Fibroblast of gingiva (primary cell): Measurements from ENCODE around the gene FAM43B.

Source experiments
- DNase-seq: peaks from one replicate; pipeline ENCODE4 v3.0.0-alpha.2; 2011; ENCODE audit warnings: low read depth

FAM43B gene

DNA sequence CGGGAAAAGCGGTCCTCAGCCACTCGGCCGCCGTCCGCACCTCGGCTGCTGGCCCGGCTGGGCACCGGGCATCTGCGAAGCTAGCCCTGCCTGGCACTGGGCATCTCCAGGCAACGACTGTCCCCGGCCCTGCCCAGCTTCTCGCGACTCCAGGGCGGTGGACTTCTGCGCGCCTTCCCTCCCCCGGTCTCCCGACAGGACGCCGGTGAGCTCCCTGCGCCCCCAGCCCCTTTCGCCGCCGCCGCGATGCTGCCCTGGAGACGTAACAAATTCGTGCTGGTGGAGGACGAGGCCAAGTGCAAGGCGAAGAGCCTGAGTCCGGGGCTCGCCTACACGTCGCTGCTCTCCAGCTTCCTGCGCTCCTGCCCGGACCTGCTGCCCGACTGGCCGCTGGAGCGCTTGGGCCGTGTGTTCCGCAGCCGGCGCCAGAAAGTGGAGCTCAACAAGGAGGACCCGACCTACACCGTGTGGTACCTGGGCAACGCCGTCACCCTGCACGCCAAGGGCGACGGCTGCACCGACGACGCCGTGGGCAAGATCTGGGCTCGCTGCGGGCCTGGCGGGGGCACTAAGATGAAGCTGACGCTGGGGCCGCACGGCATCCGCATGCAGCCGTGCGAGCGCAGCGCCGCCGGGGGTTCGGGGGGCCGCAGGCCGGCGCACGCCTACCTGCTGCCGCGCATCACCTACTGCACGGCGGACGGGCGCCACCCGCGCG lies 514 bp downstream of the FAM43B start:
- DNase-seq = no peak

DNA sequence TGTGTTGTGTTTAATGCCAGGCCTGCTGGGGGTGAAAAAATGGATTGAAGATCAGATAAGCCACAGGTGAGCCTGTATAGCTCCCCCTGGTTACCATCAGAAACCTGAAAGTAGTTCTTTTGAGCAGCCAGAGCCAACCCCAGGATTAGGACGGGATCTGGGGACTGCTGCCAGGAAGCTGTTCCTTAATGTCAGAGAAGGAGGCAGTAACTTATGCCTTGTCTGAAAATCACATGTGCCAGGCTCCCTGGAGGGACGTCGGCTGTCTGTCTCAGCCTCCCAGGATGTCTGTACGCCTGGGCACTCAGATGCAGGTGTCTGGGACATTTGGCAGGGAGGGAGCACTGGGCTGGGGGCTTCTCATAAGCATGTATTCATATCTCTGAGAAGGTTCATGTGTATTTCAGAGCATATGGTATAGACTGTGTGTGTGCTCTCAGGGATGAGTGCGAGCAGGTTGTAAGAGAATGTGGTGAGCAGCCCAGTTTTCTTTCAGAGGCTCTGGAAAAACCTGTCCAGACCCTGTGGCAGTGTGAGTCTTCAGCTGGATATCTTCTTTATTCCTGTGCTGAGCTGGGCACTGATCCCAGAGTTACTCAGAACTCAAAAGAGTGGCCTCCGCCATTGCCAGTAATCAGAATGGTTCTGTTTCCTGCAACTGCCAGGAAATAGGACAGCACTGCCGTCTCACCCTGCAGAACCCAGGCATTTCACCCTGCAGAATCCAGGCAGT lies 2.8 kb downstream of the FAM43B start:
- DNase-seq = no peak

DNA sequence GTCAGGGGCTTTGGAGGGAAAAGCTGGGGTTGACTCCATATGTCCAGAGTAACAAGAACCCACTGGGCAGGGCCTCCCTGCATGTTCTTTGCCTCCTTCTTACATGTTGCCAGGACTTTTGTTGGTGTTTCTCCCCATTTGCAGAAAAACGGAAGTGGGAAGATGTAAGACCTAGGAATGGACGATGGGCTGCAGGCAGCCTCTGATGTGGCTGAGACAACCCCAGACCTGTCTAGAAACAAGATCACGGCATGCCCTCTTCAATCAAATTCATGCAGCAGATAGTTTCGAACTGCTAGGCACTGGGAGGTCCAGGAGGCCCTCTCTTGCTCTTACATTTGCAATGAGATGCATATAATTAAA lies 3.4 kb downstream of the FAM43B start:
- no peak for DNase-seq

DNA sequence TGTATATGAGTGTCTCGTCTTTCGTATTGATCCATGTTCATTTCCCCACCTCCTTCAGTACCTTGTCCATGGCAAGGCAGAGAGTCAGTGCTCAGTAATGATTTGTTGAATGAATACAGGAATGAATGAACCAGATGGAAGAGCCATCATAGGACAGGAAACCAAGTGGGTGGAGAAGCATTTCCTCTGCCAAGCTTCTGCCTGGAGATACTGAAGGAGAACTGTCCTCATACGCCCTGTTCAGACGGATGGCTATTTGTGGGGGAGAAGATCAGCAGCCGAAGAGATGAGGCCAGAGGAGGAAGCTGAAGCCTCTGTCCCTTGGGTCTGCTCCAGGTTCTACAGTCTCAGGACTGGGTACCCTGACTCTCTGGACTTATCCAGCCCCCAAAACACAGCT lies 5.8 kb downstream of the FAM43B start:
- DNase-seq = no peak

DNA sequence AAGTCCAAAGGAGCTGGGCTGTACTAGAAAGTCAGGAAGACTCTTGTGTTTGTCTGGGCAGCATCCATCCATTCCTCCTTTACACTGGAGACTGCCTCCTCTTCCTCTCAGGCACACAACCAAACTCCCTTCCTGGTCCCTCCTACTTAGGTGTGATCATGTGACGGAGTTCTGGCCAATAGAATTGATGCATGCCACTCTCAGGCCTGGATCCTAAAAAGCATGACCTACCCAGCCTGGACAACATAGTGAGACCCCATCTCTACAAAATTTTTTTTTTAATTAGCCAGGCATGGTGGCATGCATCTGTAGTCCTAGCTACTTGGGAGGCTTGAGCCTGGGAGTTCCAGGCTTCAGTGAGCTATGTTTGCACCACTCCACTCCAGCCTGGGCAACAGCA lies 8.6 kb downstream of the FAM43B start:
- no peak for DNase-seq

DNA sequence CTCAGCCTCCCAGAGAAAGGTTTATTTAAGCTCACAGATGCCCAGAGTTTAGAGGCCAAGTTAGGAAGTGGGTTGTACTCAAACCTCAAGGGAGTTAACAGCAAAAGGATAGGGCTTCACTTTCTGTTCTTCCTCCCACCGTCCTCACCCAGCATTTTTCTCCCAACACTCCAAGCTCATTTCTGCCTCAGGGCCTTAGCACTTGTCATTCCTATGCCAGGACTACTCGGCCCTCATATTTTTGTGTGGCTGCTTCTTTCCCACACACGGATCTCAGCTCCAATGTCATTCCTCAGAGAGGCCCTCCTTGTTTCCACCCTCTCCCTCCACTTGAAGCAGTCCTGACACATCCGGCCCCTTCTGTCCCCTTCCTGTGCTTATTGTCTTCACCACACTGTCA lies 12.9 kb downstream of the FAM43B start:
- DNase-seq = no peak

DNA sequence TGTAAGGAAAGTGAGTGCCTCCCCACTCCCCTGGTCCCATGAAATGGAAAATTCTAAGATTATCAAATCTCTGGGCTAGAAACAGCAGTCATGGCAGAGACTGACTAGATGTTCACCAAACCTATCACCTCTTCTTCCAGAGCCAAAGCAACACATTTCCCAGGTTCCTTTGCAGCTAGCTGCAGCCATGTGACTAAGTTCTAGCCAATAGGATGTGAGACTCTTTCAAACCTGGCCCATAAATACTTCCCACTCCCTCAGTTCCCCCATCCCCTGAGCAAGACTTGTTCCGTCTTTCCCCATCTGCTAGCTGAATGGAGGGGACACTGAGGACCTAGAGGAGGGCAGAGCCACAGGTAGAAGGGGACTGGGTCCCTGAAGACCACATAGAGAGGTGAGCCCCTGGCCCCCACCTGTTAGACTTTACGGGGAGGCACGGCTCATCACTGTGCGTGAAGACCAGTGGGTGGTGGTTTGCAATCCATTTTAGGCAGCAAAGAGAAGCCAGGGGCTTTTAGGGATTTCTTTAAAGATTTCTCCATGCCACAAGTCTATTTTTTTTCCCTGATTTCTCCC lies 17.2 kb downstream of the FAM43B start:
- no peak for DNase-seq

DNA sequence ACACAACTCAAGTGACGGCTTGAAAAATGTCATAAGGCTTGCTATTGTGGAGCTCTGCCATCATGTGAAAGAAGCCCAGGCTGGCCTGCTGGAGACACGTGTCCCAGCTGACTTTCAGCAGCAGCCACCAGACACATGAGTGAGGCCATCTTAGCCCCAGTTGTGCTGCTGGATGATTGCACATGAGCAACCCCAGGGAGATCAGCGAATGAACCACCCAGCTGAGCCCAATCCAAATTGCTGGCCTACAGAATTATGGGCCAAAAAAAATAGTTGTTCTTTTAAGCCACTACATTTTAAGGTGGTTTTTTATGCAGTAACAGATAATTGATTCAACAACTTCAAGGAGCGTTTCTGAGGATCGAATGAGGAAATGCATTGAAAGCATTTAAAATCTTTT lies 19.1 kb downstream of the FAM43B start:
- no peak for DNase-seq

DNA sequence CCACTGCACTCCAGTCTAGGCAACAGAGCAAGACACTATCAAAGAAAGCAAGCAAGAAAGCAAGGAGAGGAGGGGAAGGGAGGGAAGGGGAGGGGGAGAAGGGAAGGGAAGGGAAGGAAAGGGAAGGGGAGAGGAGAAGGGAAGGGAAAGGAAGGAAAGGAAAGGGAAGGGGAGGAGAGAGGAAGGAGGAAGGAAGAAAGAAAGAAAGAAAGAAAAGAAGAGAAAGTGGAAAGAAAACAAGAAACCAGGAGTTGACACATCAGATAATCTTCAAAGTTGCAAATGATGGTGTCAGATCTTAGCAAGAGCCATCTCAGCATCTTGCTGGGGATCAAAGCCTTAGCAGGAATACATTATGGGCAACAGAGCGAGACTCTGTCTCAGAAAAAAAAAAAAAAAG lies 21.6 kb downstream of the FAM43B start:
- DNase-seq = no peak

DNA sequence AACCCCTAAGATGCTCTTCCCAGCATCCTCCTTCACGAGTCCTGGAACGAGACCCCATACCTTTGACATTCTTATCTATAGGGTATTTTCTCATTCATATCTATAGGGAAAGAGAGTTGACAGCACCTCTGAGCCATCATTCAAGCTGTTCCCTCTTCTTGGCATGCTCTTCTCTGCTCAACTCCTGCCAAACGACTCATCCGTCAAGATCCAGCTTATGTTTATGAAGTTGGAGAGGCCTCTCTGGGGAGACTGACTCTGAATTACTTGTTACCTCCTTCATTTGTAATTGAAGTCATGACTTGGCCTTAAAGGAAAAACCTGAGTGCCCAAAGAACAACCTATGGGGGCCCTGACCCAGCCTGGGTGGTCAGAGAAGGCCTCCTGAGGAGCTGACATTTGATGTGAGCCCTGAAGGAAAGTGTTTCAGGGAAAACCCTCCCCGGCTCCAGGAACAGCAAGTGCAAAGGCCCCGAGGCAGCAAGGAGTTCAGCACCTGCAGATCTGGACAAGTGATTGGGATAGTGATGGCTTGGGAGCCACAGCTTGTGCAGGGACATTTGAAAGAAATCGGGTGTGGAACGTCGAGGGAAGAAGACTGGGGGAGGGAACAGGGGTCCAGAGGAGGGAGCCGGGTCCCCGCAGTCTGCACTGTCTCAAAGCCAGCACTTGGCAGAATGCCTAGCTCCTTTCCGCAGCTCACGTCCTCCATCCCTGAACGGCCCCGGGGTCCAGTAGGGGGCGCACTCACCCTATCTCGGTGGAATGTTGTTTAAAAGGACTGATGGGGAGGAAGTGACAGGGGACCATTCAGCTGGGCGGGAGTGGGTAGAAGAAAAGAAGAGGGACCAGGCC lies 22.5 kb downstream of the FAM43B start:
- peak; percentile 52 for DNase-seq

DNA sequence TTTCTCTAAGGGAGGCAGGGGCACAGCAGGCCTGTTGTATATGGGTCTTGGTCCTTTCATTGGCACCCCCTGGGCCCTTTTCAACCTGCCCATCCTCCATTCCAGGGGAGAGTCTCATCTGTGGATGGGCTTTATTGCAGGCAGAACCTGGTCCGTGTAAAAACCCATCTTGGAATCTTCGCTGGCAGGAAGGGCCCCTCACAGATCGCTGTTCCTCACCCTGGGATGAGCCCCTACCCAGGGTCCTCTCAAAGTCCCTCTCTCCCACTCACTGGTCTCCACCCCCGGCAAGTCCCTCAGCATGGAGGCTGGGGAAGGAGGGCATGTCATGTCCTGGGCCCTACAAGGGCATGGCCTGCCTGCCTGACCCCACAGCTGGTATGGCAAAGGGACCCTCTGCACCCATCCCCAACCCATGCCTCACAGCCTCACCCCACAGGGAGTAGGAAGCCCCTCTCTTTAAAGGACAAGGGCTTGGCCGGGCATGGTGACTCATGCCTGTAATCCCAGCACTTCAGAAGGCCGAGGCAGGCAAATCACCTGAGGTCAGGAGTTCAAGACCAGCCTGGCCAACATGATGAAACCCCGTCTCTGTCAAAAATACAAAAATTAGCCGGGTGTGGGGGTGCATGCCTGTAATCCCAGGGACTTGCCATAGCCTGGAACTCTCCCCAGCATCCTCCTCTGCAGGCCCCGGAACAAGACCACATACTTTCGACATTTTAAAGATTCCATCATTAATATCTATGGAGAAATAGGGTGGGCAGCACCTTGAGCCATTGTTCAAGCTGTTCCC lies 23.4 kb downstream of the FAM43B start:
- no peak for DNase-seq

DNA sequence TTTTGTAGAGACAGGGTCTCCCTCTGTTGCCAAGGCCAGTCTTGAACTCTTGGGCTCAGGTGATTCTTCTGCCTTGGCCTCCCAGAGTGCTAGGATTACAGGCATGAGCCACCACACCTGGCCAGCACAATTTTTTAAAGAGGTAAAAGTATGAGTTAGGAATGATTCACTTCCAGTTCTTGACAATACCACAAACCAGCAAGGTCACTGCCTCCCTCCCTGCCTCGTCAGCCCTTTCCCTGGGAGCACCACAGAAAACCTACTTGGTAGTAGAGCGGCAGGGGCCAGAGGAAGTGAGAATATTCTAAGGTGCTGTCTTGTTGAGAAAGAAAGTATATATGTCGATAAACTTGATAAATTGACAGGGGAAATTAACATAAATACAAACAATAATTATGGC lies 25.7 kb downstream of the FAM43B start:
- DNase-seq = no peak

DNA sequence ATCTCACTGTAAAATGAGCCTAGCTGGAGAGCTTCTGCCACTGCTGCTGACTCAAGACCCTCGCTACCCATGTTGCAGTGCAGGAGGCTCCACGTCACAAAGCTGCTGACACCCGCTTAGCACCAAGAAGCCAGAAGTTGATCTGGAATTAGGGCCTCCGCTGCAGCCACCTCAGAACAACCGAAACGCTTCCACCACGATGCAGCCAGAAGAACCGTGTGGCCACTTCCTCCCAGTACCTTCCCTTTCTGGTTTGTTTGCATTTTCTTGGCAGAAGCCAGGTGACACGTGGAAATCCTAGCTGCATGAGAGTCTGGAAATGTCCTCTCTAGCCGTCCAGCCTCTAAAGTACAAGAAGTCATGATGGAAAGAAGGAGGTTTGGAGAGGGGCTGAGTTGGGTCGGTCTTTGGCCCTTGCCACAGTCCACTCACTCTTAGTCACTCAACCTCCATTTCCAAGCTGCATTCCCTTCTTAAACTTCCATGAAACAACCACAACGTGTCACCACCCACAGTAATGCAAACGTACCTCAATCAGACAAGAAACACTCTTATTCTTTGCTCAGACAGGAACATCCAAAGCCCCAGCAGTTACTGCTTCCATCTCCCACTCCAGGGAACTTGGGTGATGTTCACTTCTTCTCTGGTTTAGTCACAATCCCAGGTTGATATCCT lies 26.5 kb downstream of the FAM43B start:
- DNase-seq = no peak

DNA sequence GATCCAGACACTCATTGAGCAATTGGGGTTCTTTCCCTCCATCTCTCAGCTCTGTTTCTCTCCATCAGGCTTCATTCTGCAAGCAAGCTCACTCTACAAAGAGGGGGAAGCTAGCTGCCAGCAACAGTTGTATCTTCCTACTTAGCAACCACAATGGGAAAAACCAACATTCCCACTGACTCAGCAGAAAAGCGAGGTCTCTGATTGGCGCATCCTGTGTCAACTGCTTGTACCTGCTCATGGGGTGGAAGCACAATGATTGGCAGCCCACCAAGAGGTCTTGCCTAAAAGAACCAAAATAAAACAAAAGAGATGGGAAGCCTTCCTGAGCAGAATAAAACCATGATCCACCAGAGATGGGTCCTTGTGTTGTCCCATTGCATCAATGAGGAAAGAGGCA lies 32.5 kb downstream of the FAM43B start:
- DNase-seq = no peak

DNA sequence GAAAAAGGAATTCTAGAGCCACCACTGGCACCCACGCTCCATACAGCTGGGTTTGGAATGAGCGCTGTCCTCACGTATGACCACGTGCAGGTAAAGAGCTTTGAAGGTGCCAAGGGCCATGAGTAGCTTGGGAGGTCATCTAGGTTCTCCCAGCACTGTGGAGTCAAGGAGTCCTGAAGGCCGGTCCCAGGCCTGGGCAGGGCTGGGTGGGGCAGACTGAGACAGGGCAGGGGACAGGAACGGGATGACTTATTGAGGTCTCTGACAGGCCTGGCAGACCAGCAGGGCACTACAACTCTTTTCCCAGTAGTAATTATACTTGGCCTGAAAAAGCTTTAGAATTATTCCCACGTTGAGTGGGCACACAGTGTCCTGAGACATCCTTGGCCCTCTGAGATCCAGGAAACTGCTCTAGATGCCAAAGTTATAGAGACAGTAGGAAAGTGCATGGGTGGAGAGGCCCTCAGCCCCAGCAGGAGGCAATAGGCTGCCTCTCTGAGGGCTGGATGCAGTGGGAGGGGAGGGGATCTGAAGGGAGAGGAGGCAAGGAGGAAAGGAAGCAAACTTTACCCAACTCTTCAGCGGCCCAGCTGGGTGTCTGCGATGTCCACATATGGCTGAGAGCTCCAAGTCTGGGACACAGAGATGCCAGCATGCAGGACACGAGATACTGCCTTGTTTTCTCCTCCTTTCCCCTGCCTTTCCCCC lies 34.7 kb downstream of the FAM43B start:
- DNase-seq = no peak

DNA sequence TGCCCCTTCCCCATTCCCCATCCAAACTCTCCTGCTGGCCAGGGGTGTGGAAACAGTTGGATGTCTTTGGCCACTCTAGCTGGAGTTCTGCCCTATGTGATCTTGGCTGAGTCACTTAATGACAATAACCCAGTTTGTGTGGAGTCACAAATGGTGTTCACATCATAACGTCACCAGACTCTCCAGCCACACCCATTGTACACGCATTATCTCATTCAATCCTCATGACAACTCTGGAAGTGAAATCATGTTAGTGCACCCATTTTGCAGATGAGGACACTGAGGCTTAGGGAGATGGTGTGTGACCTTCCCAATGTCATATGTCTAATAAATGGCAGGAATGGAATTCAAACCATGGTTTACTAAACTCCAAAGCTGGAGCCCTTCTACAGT lies 35.3 kb downstream of the FAM43B start:
- DNase-seq = no peak

DNA sequence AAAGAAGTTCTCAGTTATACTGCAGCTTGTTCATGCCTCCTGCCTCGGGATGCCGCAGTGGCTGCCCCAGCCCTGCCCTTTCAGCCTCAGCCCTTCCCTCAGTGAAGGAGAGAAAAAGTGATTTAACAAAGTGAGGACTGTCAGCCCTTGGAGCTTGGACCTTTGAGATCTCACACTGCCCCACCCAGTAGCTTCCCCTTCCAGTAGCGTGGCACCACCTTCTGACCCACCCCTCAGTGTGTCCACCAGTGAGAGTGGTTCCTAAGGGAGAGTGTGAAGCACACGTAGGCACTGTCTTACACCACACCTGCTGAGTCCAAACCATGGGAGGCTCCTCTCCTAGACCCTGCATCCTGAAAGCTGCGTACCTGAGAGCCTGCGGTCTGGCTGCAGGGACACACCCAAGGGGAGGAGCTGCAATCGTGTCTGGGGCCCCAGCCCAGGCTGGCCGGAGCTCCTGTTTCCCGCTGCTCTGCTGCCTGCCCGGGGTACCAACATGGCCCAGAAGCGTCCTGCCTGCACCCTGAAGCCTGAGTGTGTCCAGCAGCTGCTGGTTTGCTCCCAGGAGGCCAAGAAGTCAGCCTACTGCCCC lies 36.4 kb downstream of the FAM43B start, which contains the start of gene CDA:
Gene CDA (plus strand): TSS at position 464 of the 592 bp plus-strand sequence. CDS start 33 bp downstream, at position 497.
- DNase-seq = no peak

DNA sequence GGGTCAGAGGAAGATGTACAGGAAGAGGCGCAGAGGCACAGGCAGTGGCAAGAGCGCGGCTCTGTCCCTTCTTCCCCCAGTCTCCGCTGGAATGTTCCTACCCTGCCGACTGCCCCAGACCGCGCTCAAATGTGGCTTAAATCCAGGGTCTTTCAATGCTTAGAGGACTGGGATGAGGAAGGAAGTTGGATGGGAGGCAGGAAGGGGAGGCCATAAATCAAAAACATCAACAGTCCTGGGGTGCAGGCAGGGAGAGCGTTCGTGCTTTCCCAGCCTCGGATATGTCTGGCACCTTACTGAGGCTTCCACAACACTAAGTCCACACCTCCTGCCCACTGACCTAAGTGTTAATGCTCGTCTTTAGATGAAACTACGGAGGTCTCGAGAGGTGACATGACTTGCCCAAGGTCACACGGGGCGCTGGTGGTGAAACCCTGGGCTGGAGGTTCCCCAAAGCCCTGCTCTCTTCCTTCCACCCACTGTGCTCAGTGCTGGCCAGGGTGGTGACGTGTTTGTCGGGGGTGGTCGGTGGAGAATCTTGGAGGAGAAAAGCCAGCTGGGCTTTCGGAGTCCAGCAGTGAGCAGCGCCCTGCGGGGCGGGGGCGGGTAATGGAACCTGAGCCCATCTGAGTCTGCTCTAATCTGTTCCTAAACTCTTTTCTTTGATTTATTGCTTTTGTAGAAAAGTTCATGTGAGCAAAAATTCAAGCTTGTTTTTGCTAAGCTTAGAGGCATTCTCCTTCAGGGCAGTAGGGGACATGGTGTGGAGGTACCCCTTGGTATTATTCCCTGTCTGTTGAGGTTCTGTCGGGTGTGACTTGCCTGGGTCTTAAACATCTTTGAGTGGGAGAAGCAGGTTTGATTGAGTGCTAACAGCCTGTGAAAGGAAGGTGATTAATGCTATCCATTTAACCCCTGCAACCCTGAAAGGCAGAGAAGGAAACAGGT lies 37.2 kb downstream of the FAM43B start:
- no peak for DNase-seq

DNA sequence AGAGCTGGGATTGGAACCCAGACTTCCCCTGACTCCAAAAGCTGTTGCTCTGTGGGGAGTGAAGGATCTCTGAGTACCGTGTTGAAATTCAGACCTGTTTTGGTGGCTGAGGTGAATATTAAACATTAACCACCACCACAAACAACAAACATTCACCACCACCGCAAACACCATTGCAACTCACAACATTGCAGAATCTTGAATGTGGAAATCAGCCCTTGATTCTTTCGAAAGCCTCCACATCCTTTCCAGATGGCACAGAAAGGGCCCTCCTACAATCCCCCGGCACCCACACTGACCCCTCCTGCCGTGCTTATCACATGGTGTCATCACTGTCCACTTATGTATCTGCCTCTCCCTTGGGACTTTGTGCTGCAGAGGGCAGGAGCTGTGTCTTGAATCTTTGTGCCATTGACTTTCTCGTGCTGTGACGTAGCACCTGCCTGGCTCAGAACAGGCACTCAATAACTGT lies 38.0 kb downstream of the FAM43B start:
- peak; percentile 63 for DNase-seq
